Stomach (tissue), 9 donors: Measurements from ENCODE around the gene FCAMR. TPM values are rescaled to one million over a fixed set of nuclear protein-coding genes. Genes with fewer than 3 reads are reported as not detected.

Experiments used
- DNase-seq, 2 donors: peaks; one replicate each; pipeline versions ENCODE4 v3.0.0 to v3.0.0-alpha.2; 2013 to 2019
- H3K27ac ChIP-seq, 5 donors: fragments of 200-600 bp in 4 of 5; sonication (generic) in 4 of 5; one replicate each; pipeline ENCODE4 v1.5.1; 2013 to 2019; ENCODE audit warnings: mild to moderate bottlenecking in 1 of 5, moderate library complexity in 1 of 5
- H3K27me3 ChIP-seq, 3 donors: fragments of 200-600 bp; sonication (generic); one replicate each; pipeline ENCODE4 v1.5.1; 2017 to 2019; ENCODE audit warnings: mixed run types in 1 of 3
- H3K36me3 ChIP-seq, 4 donors: fragments of 200-600 bp; sonication (generic); 1 replicate in 3 of 4; 2 replicates in 1 of 4; pipeline ENCODE4 v1.5.1; 2016 to 2019
- H3K4me1 ChIP-seq, 4 donors: fragments of 200-600 bp; sonication (generic); one replicate each; pipeline ENCODE4 v1.5.1; 2016 to 2019
- H3K4me3 ChIP-seq, 4 donors: fragments of 200-600 bp; sonication (generic) in 3 of 4; one replicate each; pipeline ENCODE4 v1.5.1; 2016 to 2019; ENCODE audit warnings: mild to moderate bottlenecking in 1 of 4
- H3K9me3 ChIP-seq, 4 donors: fragments of 200-600 bp; sonication (generic); one replicate each; pipeline ENCODE4 v1.5.1; 2016 to 2019
- CTCF ChIP-seq, 7 experiments: fragments of 450-650 bp in 4 of 7; fragments of 200-600 bp in 3 of 7; sonication (generic) in 3 of 7; IDR thresholded peaks; one replicate each; pipeline ENCODE4 v1.5.1; 2016 to 2019; ENCODE audit warnings: antibody characterized with exemption in 7 of 7, control low read depth in 2 of 7, mild to moderate bottlenecking in 1 of 7
- EP300 ChIP-seq: sonication (generic); formaldehyde crosslinking; IDR thresholded peaks from one replicate; pipeline ENCODE4 v1.6.1; 2017; ENCODE audit warnings: antibody characterized with exemption
- POLR2A ChIP-seq, 4 donors: fragments of 450-650 bp; IDR thresholded peaks; one replicate each; pipeline ENCODE4 v1.6.1; 2016; ENCODE audit warnings: antibody characterized with exemption in 4 of 4, control low read depth in 2 of 4, mild to moderate bottlenecking in 1 of 4, moderate library complexity in 1 of 4
- POLR2AphosphoS5 ChIP-seq, 3 donors: sonication (generic); formaldehyde crosslinking; IDR thresholded peaks; one replicate each; pipeline ENCODE4 v1.6.1; 2016; ENCODE audit warnings: antibody characterized with exemption in 3 of 3
- WGBS, 5 donors: extraction: QIAGEN DNeasy Blood & Tissue Kit in 3 of 5; methylation state at CpG; one replicate each; pipeline versions ENCODE4 v1.1.5 to v1.1.7; 2013 to 2018; 5-methylcytosine and 5-hydroxymethylcytosine counted together
- intact Hi-C: fragments of 100-400 bp; cut with DNase I; formaldehyde crosslinking; loops from one replicate; pipeline ENCODE4 v1.15.1; 2023; ENCODE audit warnings: low total_unique reads
- polyA plus RNA-seq, 3 donors: library from polyadenylated mRNA; stranded (reverse); fragments of 200-250 nt; gene quantifications; one replicate each; pipeline ENCODE4 v1.2.3, GENCODE V29; 2013
- total RNA-seq, 5 donors: library from RNA; depleted of rRNA; stranded (reverse); fragments of >200 nt; gene quantifications; one replicate each; pipeline versions ENCODE4 v1.1.0 to v1.2.3, GENCODE V29; 2014 to 2016
- donor health status: healthy with polysubstance abuse.
- donor health status: Bipolar disorder and iron deficiency.
- donor health status: healthy.

The FCAMR gene
- total and polyA plus RNA-seq, 8 donors: 0.30 to 0.58 (median 0.37) TPM; not detected in 5

- intact Hi-C loops: no loop called here
- no peak for DNase-seq
- Histone ChIP-seq H3K27me3 (no peaks in the 10 kb centered on the region), H3K9me3 (no peaks in the 10 kb centered on the region), H3K4me3 (no peak overlapping the region), H3K36me3 (no peaks in the 10 kb centered on the region), H3K27ac (no peak overlapping the region), H3K4me1 (peaks cover 0 to 5% (median 2%) of the 10 kb centered on the region in 4 donors)
- TF ChIP-seq POLR2AphosphoS5 (IDR thresholded peaks at IDR 0.05): no peak
- TF ChIP-seq EP300: no peak
- TF ChIP-seq CTCF (IDR thresholded peaks at IDR 0.05): no peak
- TF ChIP-seq POLR2A (IDR thresholded peaks at IDR 0.05): no peak
- 86 to 94% (median 91%) methylated on average over 7 of the region's 7 CpGs for WGBS, 5 donors
These were observed 8.0 kb downstream of the FCAMR start for GRCh38 chr1:206962272-206962671.

GRCh38 chr1:206961668-206962067 is 8.6 kb downstream of the FCAMR start:
- no peaks in the 10 kb centered on the region for H3K36me3 ChIP-seq
- H3K4me3 ChIP-seq: no peak overlapping the region
- no peaks in the 10 kb centered on the region for H3K27me3 ChIP-seq
- H3K4me1 ChIP-seq: peaks cover 0 to 2% (median 0%) of the 10 kb centered on the region in 4 donors
- H3K27ac ChIP-seq: no peak overlapping the region
- H3K9me3 ChIP-seq: no peaks in the 10 kb centered on the region
- DNase-seq: no peak
- 64 to 100% (median 79%) methylated on average over 3 of the region's 3 CpGs for WGBS, 5 donors
- TF ChIP-seq POLR2AphosphoS5 (IDR thresholded peaks at IDR 0.05) (no peak), POLR2A (IDR thresholded peaks at IDR 0.05) (no peak), CTCF (IDR thresholded peaks at IDR 0.05) (no peak), EP300 (no peak)
- intact Hi-C loops: no loop called here

- no peak overlapping the region for H3K4me3 ChIP-seq
- TF ChIP-seq CTCF (IDR thresholded peaks at IDR 0.05): no peak
- no peak for TF ChIP-seq POLR2AphosphoS5 (IDR thresholded peaks at IDR 0.05)
- no peak for TF ChIP-seq POLR2A (IDR thresholded peaks at IDR 0.05)
- TF ChIP-seq EP300: no peak
- H3K27me3 ChIP-seq: no peaks in the 10 kb centered on the region
- no peak for DNase-seq
- no peaks in the 10 kb centered on the region for H3K36me3 ChIP-seq
- H3K9me3 ChIP-seq: no peaks in the 10 kb centered on the region
- 81 to 91% (median 85%) methylated on average over 5 to 6 of the region's 6 CpGs for WGBS, 5 donors
- intact Hi-C loops: no loop called here
- H3K27ac ChIP-seq: no peak overlapping the region
- peaks cover under 1 to 9% (median 6%) of the 10 kb centered on the region in 4 donors for H3K4me1 ChIP-seq
These were observed 9.4 kb downstream of the FCAMR start for GRCh38 chr1:206960676-206961386.

- no peaks in the 10 kb centered on the region for H3K9me3 ChIP-seq
- no peaks in the 10 kb centered on the region for H3K36me3 ChIP-seq
- no peak overlapping the region for H3K27ac ChIP-seq
- 79 to 87% (median 85%) methylated on average over 2 of the region's 2 CpGs for WGBS, 5 donors
- intact Hi-C loops: no loop called here
- no peaks in the 10 kb centered on the region for H3K27me3 ChIP-seq
- DNase-seq: no peak
- TF ChIP-seq CTCF (IDR thresholded peaks at IDR 0.05) (no peak), POLR2A (IDR thresholded peaks at IDR 0.05) (no peak), POLR2AphosphoS5 (IDR thresholded peaks at IDR 0.05) (no peak), EP300 (no peak)
- H3K4me3 ChIP-seq: no peak overlapping the region
- H3K4me1 ChIP-seq: peaks cover 18 to 31% (median 28%) of the 10 kb centered on the region in 4 donors
These were observed 12.1 kb downstream of the FCAMR start for GRCh38 chr1:206958144-206958543.
